Progenitor cell of endocrine pancreas (in vitro differentiated cells): ENCODE results near the gene CST7. TPM values are rescaled to one million over a fixed set of nuclear protein-coding genes. Genes with fewer than 3 reads are reported as not detected.

ENCODE experiments used
- DNase-seq: peaks from one replicate; pipeline ENCODE4 v3.0.0; 2021; ENCODE audit warnings: low spot score; ENCODE audit not compliant: unreplicated experiment
- H3K27ac Mint-ChIP-seq: 2 replicates; pipeline ENCODE4 v1.8.0; 2021; ENCODE audit warnings: mild to moderate bottlenecking, moderate library complexity, mixed read lengths
- H3K27me3 Mint-ChIP-seq: 2 replicates; pipeline ENCODE4 v1.8.0; 2021; ENCODE audit warnings: mixed read lengths
- H3K36me3 Mint-ChIP-seq: 2 replicates; pipeline ENCODE4 v1.8.0; 2022; ENCODE audit warnings: mixed read lengths; ENCODE audit not compliant: insufficient read depth
- H3K4me1 Mint-ChIP-seq: 2 replicates; pipeline ENCODE4 v1.8.0; 2021; ENCODE audit warnings: low read depth, mixed read lengths
- H3K4me3 Mint-ChIP-seq: 2 replicates; pipeline ENCODE4 v1.8.0; 2021; ENCODE audit warnings: low read depth, mild to moderate bottlenecking, moderate library complexity, mixed read lengths
- H3K9me3 Mint-ChIP-seq: 2 replicates; pipeline ENCODE4 v1.8.0; 2021; ENCODE audit warnings: low read depth, mixed read lengths
- total RNA-seq: library from RNA; stranded (reverse); gene quantifications from 2 replicates; pipeline ENCODE4 v1.2.1, GENCODE V29; 2021
- TF ChIP-seq, protein P1 (sequence below): fragments of 200-600 bp; sonication (generic); IDR thresholded peaks from one replicate; pipeline ENCODE4 v1.5.0; 2021; ENCODE audit warnings: antibody characterized with exemption, mild to moderate bottlenecking; ENCODE audit not compliant: unreplicated experiment

Gene CST7
- total RNA-seq, 1 donor from 2014 or later = not detected

DNA sequence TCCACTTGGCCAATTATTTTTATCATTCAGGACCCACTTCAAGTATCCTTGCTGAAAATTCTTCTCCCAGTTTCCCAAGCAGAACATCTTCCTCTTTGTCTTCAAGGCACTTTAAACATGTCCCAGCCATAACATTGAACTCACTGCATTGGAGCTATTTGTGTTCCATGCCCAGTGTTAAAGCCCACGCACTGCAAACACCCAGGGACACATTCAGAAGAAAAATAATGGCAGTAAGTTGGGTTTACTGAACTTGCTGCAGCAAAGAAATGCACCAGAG is 45.1 kb downstream of the CST7 start:
- Mint-ChIP-seq H3K27me3 (peaks cover 34% of the 10 kb centered on the region), H3K36me3 (peaks cover 2% of the 10 kb centered on the region), H3K27ac (no peak overlapping the region), H3K4me1 (peaks cover 15% of the 10 kb centered on the region), H3K4me3 (no peak overlapping the region), H3K9me3 (no peaks in the 10 kb centered on the region)
- DNase-seq = no peak
- TF ChIP-seq, protein P1, sequence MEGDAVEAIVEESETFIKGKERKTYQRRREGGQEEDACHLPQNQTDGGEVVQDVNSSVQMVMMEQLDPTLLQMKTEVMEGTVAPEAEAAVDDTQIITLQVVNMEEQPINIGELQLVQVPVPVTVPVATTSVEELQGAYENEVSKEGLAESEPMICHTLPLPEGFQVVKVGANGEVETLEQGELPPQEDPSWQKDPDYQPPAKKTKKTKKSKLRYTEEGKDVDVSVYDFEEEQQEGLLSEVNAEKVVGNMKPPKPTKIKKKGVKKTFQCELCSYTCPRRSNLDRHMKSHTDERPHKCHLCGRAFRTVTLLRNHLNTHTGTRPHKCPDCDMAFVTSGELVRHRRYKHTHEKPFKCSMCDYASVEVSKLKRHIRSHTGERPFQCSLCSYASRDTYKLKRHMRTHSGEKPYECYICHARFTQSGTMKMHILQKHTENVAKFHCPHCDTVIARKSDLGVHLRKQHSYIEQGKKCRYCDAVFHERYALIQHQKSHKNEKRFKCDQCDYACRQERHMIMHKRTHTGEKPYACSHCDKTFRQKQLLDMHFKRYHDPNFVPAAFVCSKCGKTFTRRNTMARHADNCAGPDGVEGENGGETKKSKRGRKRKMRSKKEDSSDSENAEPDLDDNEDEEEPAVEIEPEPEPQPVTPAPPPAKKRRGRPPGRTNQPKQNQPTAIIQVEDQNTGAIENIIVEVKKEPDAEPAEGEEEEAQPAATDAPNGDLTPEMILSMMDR = no peak

DNA sequence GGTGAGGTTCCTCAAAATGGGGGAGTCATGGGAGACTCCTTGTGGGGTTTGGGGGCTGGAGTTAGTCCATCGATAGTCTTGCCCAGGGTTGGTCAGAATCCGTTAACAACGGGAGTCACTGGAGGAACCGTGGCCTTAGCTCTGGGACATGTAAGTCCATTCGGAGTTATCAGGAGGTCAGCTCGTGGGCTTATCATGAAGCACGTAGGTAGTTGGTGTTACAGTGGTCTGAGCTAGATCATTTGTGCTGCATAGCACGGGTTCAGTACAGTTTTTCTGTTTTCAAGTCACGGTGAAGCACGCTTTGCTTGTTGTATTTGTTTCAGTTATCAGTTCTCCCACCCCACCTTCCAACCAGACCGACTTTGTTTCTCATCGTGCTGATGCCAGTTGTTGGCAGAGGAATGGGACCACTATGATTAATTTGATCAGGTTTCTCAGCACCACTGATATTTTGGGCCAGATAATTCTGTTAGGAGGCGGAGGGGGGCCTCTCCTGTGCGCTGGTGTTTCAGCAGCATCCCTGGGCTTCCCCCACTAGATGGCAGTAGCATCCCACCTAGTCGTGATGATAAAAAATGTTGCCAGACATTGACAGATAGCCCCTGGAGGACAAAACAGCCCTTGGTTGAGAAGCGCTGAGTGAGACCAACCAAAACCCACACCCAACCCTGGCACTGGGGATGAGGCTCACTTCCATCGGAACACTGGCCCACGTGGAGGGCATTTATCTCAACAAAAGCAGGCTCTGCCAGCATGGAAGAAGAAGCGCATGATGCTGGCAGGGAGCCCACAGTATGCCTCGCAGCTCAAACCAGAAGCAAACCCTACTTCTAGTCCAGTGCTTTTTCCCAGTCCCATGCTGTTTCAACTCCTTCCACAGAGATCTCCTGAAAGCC is 45.6 kb downstream of the CST7 start:
- Mint-ChIP-seq H3K27me3 (peaks cover 37% of the 10 kb centered on the region), H3K4me1 (peaks cover 15% of the 10 kb centered on the region), H3K9me3 (no peaks in the 10 kb centered on the region), H3K27ac (no peak overlapping the region), H3K36me3 (peaks cover 2% of the 10 kb centered on the region), H3K4me3 (peak overlapping the region; percentile 35)
- TF ChIP-seq, protein P1 = peak; percentile 89
- peak; percentile 72 for DNase-seq

- no peak overlapping the region for H3K4me3 Mint-ChIP-seq
- TF ChIP-seq, protein P1 = no peak
- H3K9me3 Mint-ChIP-seq = no peaks in the 10 kb centered on the region
- no peak overlapping the region for H3K27ac Mint-ChIP-seq
- no peak for DNase-seq
- H3K36me3 Mint-ChIP-seq = no peaks in the 10 kb centered on the region
- peaks cover 45% of the 10 kb centered on the region for H3K27me3 Mint-ChIP-seq
- peaks cover 11% of the 10 kb centered on the region for H3K4me1 Mint-ChIP-seq
These were observed 46.8 kb downstream of the CST7 start for GRCh38 chr20:24995741-24996448.

GRCh38 chr20:24996449-24997377 is 47.6 kb downstream of the CST7 start:
- Mint-ChIP-seq H3K36me3 (no peaks in the 10 kb centered on the region), H3K27ac (no peak overlapping the region), H3K27me3 (peaks cover 45% of the 10 kb centered on the region), H3K4me3 (no peak overlapping the region), H3K9me3 (no peaks in the 10 kb centered on the region), H3K4me1 (peaks cover 5% of the 10 kb centered on the region)
- TF ChIP-seq, protein P1 = no peak
- no peak for DNase-seq

DNA sequence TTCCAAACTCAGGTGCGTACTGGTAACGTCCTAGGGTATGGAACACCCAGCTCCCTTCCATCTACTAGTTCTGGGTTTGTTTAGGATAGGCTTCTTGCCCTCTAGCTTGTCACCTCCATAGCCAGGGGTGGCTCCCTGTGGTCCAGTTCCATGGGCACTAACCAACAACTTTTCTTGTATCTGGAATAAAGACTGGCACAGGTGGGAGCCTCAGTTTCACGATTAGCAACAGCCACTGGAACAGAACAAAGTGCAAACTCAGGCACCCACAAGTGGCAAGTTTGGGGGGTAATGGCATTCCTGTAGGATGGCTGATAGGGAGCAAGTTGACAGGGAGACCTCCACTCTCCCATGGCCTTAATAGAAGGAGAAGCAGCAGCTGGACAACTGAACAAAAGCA is 49.1 kb downstream of the CST7 start:
- TF ChIP-seq, protein P1 = no peak
- Mint-ChIP-seq H3K4me3 (no peak overlapping the region), H3K27me3 (peaks cover 53% of the 10 kb centered on the region), H3K27ac (no peak overlapping the region), H3K36me3 (no peaks in the 10 kb centered on the region), H3K4me1 (peaks cover 1% of the 10 kb centered on the region), H3K9me3 (peaks cover 5% of the 10 kb centered on the region)
- no peak for DNase-seq
